Subcutaneous adipose tissue (tissue), 4 donors: ENCODE results near the gene STK32B. TPM values are rescaled to one million over a fixed set of nuclear protein-coding genes. Genes with fewer than 3 reads are reported as not detected.

ENCODE experiments used
- total RNA-seq, 4 donors: library from RNA; depleted of rRNA; stranded (reverse); fragments of >200 nt; gene quantifications; one replicate each; pipeline ENCODE4 v1.1.0, GENCODE V29; 2016
- TF ChIP-seq, protein P1 (sequence below): fragments of 450-650 bp; IDR thresholded peaks from one replicate; pipeline ENCODE4 v1.5.1; 2016; ENCODE audit warnings: low read depth, mild to moderate bottlenecking, control low read depth, antibody characterized with exemption, moderate library complexity

STK32B gene
- total RNA-seq, 4 donors from 2014 or later: 1.3 to 3.2 (median 2.3) TPM

DNA sequence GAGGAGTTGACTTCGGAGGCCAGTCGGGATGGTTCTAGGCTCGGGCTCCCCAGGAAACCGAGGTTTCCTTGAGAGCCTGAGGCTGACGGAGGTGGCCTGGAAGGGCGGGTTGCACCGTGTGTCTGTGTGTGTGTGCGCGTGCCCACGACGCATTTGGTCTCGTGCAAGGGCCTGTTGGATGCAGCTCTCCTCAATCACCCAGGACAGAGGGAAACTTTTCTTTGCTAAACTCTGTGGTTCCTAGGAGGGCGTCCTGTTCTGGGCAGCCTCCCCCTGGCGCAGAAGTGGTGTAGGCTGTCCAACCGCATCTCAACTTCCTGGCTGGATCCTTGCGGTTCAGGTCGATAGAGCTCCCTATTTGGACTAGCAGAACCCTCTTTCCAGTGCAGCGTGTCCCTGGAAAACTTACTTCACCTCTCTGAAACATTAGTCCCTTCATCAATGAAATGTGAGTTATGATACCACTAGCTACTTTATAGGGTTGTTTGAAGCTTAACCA lies 973 bp downstream of the STK32B start:
- TF ChIP-seq, protein P1, sequence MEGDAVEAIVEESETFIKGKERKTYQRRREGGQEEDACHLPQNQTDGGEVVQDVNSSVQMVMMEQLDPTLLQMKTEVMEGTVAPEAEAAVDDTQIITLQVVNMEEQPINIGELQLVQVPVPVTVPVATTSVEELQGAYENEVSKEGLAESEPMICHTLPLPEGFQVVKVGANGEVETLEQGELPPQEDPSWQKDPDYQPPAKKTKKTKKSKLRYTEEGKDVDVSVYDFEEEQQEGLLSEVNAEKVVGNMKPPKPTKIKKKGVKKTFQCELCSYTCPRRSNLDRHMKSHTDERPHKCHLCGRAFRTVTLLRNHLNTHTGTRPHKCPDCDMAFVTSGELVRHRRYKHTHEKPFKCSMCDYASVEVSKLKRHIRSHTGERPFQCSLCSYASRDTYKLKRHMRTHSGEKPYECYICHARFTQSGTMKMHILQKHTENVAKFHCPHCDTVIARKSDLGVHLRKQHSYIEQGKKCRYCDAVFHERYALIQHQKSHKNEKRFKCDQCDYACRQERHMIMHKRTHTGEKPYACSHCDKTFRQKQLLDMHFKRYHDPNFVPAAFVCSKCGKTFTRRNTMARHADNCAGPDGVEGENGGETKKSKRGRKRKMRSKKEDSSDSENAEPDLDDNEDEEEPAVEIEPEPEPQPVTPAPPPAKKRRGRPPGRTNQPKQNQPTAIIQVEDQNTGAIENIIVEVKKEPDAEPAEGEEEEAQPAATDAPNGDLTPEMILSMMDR: no peak

DNA sequence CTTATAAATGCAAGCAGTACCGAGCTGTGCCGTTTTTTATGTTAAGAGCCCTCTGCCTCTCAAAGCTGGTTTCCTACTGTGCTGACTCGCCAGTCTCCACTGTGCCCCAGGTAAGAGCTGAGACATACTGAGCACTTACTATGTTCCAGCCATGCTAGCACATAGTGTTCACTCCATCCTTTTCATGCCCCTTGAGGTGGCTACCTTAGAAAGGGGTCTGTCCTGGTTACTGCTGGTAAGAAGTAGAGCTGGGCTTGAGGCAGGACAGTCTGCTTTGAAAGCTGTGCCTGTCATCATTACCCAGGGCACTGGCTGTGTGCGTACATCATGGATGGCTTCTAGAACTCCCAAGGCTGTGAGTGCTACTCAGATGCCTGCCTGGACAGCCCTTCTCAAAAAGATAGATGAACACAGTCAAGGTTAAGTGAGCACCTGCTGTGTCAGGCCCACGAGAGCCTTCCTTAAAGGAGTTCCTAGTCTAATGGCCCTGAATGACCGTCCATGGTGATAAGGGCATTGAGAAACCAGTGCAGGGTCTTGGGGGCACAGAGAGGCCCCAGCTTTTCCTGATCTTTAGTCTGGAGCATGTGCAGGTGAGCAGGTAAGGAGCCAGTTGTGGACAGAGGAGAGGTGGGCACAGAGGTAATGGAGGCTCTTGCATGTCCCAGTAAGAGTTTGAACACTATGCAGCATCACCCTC lies 1.6 kb downstream of the STK32B start:
- TF ChIP-seq, protein P1: no peak

DNA sequence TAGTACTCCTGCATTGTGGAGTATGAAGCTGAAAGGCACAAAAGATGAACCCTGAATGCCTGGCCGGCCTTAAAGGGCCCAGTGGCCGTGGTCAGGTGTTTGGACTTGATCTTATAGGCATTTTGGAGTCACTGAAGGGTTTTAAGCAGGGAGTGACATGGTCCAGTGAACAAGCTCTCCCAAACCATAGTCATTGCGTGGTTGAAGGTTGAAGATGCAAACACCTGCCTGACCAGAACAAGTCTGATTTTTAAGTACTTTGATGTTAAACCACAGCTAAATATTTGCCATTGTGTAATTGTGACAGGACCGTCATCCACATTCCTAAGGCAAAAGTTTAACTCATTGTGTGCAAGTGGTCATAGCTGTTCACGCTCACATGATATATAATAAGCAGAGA lies 3.3 kb downstream of the STK32B start:
- TF ChIP-seq, protein P1: no peak

DNA sequence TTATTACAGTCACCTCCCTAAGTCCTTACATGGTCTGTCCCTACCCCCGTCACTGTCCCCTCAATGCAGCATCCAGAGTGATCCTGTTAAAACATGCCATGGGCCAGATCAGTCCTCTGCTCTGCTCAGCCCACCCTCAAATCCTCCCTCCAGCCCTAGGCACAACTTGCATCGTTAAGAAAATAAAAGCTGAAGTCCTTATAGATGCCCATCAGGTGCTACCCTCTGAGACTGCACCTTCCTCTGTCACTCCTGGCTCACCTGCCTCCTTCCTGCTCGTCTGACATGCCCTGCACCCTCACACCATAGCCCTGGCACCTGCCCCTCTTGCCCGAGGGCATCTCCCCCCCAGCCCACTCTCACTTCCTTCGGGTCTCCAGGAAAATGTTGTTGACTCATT lies 4.1 kb downstream of the STK32B start:
- TF ChIP-seq, protein P1: no peak

DNA sequence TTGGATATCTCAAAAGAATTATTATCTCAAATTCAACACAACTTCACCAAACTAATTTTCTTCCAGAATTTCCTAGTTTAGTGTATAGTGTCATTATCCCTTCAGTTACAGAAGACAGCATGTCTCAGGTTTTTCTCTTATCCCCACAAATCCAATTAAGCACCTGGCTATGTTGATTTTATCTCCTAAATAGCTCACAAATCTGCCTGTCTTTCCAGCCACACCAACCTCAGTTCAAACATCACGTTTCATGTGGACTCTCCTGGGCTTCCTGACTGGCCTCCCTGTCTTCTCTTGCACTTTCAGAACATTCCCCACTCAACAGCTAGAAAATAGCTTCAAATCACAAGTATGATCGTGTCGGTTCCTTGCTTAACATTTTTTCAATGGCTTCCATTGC lies 14.8 kb downstream of the STK32B start:
- TF ChIP-seq, protein P1: no peak

DNA sequence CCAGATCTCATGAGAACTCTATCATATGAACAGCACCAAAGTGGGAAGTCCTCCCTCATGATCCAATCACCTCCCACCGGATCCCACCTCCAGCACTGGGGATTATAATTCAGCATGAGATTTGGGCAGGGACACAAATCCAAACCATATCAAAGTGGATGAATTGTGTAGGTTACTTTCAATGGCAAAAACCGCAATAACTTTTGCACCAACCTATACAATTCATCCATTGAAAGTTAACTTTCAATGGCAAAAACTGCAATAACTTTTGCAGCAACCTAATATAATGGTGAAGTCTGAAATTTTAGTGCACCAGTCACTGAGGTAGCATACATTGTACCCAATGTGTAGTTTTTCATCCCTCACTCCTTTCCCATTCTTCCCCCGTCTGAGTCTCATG lies 16.6 kb downstream of the STK32B start:
- TF ChIP-seq, protein P1: no peak

DNA sequence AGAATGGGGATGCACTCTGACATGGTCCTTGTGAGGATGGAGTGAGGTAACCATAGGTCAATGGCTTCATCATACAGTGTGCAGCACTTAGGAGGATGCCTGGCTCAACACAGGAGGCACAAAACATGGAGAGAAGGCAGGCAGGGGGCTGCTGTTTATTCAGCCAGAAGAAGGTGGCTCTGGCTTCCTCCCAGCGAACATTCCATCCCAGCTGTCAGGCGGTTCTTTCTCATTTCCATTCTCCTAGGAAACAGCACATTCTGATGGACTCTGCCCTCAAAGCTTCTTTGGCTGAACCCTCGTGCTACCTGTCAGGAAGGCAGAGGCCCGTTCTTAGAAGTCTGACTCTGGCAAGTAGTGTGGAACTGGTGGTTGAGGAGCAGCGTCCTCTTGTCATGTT lies 18.6 kb downstream of the STK32B start:
- TF ChIP-seq, protein P1: no peak
